CD4-positive, CD25-positive, alpha-beta regulatory T cell (primary cell): ENCODE data around the gene GGN. TPM values are rescaled to one million over a fixed set of nuclear protein-coding genes. Genes with fewer than 3 reads are reported as not detected.

ENCODE experiments used
- ATAC-seq, 2 donors: fragments of 150-1000 bp; cut with Tn5 transposase; one replicate each; pipeline ENCODE4 v1.10.0; 2021; ENCODE audit warnings: low read depth in 2 of 2, moderate number of reproducible peaks in 2 of 2, moderate library complexity in 1 of 2
- DNase-seq, 3 donors: peaks; one replicate each; pipeline versions ENCODE4 v3.0.0 to v3.0.0-alpha.2; 2012 to 2022; ENCODE audit warnings: mixed read lengths in 1 of 3
- H3K27ac ChIP-seq: one replicate; pipeline ENCODE4 v1.7.0; 2013; ENCODE audit warnings: mild to moderate bottlenecking, low read length; ENCODE audit not compliant: insufficient read depth, poor library complexity, severe bottlenecking
- H3K27me3 ChIP-seq: one replicate; pipeline ENCODE4 v1.7.0; 2013; ENCODE audit warnings: low read length; ENCODE audit not compliant: control insufficient read depth, insufficient read depth
- H3K36me3 ChIP-seq: one replicate; pipeline ENCODE4 v1.7.0; 2013; ENCODE audit warnings: mild to moderate bottlenecking, low read length, moderate library complexity; ENCODE audit not compliant: control insufficient read depth, insufficient read depth
- H3K4me1 ChIP-seq: 2 replicates; pipeline ENCODE4 v1.7.0; 2013; ENCODE audit warnings: mild to moderate bottlenecking, low read length; ENCODE audit not compliant: insufficient read depth, control insufficient read depth, poor library complexity, severe bottlenecking
- H3K4me3 ChIP-seq: one replicate; pipeline ENCODE4 v1.7.0; 2013; ENCODE audit warnings: low read depth, mild to moderate bottlenecking, low read length, moderate library complexity
- H3K9me3 ChIP-seq, 2 experiments: 1 replicate in 1 of 2; 2 replicates in 1 of 2; pipeline ENCODE4 v1.7.0; 2013; ENCODE audit warnings: low read length in 2 of 2, mild to moderate bottlenecking in 1 of 2, moderate library complexity in 1 of 2; ENCODE audit not compliant: control insufficient read depth in 2 of 2
- H3K27ac Mint-ChIP-seq, 3 donors: one replicate each; pipeline ENCODE4 v1.8.0; 2020 to 2022; ENCODE audit warnings: mild to moderate bottlenecking in 3 of 3, mixed read lengths in 3 of 3, moderate library complexity in 2 of 3
- H3K27me3 Mint-ChIP-seq: one replicate; pipeline ENCODE4 v1.8.0; 2022; ENCODE audit warnings: mild to moderate bottlenecking, mixed read lengths
- H3K36me3 Mint-ChIP-seq: one replicate; pipeline ENCODE4 v1.8.0; 2020; ENCODE audit warnings: mixed read lengths
- H3K4me1 Mint-ChIP-seq, 4 donors: one replicate each; pipeline ENCODE4 v1.8.0; 2020 to 2022; ENCODE audit warnings: mixed read lengths in 4 of 4, mild to moderate bottlenecking in 1 of 4
- H3K4me3 Mint-ChIP-seq, 4 donors: one replicate each; pipeline ENCODE4 v1.8.0; 2020 to 2022; ENCODE audit warnings: mild to moderate bottlenecking in 4 of 4, mixed read lengths in 4 of 4, moderate library complexity in 3 of 4
- H3K9me3 Mint-ChIP-seq, 7 donors: one replicate each; pipeline ENCODE4 v1.8.0; 2020 to 2022; ENCODE audit warnings: mixed read lengths in 7 of 7, mild to moderate bottlenecking in 3 of 7, moderate library complexity in 2 of 7
- polyA plus RNA-seq, 4 donors: library from polyadenylated mRNA; unstranded; fragments of 300-500 nt; fragmentation: Illumina TruSeq; gene quantifications; one replicate each; pipeline ENCODE4 v1.2.3, GENCODE V29; 2021
- total RNA-seq: library from RNA; stranded (reverse); gene quantifications from one replicate; pipeline ENCODE4 v1.2.3, GENCODE V29; 2022

GGN gene
- total and polyA plus RNA-seq, 5 donors from 2014 or later: 0.91 TPM; not detected in 4

DNA sequence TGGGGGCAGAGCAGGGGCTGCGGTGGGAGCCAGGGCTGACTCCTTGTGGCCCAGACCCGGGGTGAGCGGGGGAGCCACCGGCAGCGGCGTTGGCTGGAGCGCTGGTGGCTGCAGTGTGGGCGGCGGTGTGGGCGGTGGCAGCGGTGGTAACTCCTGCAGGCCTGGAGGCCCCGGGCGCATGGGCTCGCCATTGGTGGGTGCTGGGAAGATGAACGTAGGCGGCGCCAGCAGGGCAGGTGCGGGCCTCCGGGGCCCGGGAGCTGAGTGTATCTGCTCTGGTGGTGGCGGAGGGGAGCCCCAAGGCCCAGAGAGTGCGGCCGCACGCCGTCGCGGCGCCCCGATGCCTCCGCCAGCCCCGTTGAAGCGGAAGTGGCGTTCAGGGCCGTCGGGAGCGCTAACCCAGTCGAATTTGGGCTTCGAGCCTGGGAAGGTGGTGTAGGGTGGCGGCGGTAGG, 2.0 kb downstream of the GGN start:
- Histone ChIP-seq H3K27ac (no peak overlapping the region), H3K36me3 (peaks cover 35% of the 10 kb centered on the region), H3K4me3 (no peak overlapping the region), H3K4me1 (peaks cover 39% of the 10 kb centered on the region), H3K9me3 (no peaks in the 10 kb centered on the region), H3K27me3 (peaks cover 4% of the 10 kb centered on the region)
- H3K36me3 Mint-ChIP-seq: peaks cover 36% of the 10 kb centered on the region
- ATAC-seq (no peak), DNase-seq (no peak)
- peaks cover 0 to 2% (median 0%) of the 10 kb centered on the region in 7 donors for H3K9me3 Mint-ChIP-seq
- H3K4me3 Mint-ChIP-seq: peak overlapping the region in 1 of 4 donors; percentile 43
- peaks cover 30% of the 10 kb centered on the region for H3K27me3 Mint-ChIP-seq
- H3K4me1 Mint-ChIP-seq: peaks cover 0 to 27% (median 7%) of the 10 kb centered on the region in 4 donors
- no peak overlapping the region for H3K27ac Mint-ChIP-seq

DNA sequence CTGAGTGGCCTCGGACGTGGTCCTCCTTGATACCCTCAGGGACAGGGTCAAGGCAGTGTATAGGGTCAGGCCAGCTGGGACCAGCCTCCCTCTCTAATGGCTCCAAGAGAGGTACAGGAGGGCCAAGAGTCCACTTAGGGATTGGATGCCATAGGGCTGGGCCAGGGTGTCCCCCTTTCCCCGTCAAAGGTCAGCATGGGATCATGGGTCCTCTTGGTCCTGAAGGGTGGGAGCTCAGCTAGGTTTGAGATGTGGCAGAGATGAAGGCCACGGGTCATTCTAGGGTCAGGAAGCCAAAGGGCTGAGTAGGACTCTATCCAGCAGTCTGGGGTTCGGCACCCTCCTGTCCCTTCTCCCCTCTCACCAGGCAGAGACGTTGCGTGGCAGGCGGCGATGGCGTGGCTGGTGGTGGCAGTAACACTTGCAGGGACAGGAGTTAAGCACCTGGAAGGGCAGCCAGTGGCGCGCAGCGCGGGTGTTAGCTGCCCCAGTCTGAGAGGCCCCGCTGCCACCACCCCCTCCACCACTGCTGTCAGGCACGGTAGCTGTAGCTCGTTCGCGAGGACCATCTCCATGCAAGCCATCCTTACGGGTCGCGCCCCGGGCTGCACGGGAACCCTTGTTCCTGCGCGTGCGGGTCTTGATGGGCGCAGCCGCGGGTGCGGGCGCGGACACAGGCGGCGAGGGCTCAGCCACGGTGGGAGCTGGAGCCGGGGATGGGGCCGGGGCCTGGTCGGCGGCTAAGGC, 2.6 kb downstream of the GGN start:
- Histone ChIP-seq H3K27ac (no peak overlapping the region), H3K9me3 (no peaks in the 10 kb centered on the region), H3K36me3 (peaks cover 41% of the 10 kb centered on the region), H3K27me3 (peaks cover 4% of the 10 kb centered on the region), H3K4me1 (peaks cover 39% of the 10 kb centered on the region), H3K4me3 (no peak overlapping the region)
- Mint-ChIP-seq H3K4me1 (peaks cover 0 to 27% (median 7%) of the 10 kb centered on the region in 4 donors), H3K27me3 (peaks cover 29% of the 10 kb centered on the region), H3K27ac (no peak overlapping the region), H3K36me3 (peaks cover 39% of the 10 kb centered on the region), H3K4me3 (peak overlapping the region in 1 of 4 donors; percentile 49), H3K9me3 (peaks cover 0 to 2% (median 0%) of the 10 kb centered on the region in 7 donors)
- ATAC-seq (no peak), DNase-seq (no peak)

DNA sequence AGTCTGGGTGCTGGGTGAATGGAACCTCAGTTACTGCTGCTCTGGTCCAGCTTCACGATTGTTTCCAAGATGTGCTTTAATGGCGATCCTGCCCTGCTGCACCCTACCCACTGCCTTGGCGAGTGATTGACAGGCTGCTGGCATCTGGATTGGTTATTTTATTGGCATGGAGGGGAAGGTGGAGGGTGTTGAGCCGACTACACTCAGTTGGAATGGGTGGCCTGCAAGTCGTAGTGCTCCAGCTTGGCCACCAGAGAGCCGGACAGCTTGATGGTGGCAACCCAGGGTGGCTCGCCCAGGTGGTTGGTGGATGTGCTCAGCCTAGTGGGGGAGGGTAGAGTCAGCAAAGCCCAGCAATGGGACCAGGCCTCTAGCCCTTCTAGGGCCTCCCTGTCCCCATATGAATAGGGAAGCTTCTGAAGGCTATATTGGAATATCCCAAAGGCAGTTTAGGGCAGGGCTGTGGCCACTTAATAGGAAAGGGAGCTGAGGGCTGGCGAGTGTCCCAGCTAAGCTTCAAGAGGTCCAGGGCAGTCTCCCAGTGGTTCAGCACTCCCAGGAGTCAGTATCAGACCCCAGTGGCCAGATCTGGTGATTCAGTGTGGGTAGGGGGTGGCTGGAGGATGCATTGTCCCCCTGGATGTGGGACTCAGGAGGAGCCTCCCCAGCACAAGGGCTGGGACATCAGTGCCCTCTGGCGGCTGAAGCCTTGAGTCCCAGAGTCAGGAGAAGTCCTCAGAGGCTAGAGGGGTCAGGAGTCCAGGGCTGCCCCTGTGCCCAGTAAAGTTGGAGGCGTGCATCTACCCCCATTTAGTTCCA, 3.4 kb downstream of the GGN start:
- peaks cover 43% of the 10 kb centered on the region for H3K36me3 Mint-ChIP-seq
- H3K4me3 Mint-ChIP-seq: peak overlapping the region in 2 of 4 donors; percentile 43 to 49
- no peak overlapping the region for H3K27ac Mint-ChIP-seq
- H3K4me1 ChIP-seq: peaks cover 39% of the 10 kb centered on the region
- ATAC-seq (no peak), DNase-seq (no peak)
- H3K4me1 Mint-ChIP-seq: peaks cover 0 to 25% (median 7%) of the 10 kb centered on the region in 4 donors
- H3K4me3 ChIP-seq: no peak overlapping the region
- H3K27me3 Mint-ChIP-seq: peaks cover 24% of the 10 kb centered on the region
- no peak overlapping the region for H3K27ac ChIP-seq
- H3K9me3 ChIP-seq: no peaks in the 10 kb centered on the region
- H3K9me3 Mint-ChIP-seq: peaks cover 0 to 2% (median 0%) of the 10 kb centered on the region in 7 donors
- H3K27me3 ChIP-seq: peaks cover 2% of the 10 kb centered on the region
- peaks cover 46% of the 10 kb centered on the region for H3K36me3 ChIP-seq

DNA sequence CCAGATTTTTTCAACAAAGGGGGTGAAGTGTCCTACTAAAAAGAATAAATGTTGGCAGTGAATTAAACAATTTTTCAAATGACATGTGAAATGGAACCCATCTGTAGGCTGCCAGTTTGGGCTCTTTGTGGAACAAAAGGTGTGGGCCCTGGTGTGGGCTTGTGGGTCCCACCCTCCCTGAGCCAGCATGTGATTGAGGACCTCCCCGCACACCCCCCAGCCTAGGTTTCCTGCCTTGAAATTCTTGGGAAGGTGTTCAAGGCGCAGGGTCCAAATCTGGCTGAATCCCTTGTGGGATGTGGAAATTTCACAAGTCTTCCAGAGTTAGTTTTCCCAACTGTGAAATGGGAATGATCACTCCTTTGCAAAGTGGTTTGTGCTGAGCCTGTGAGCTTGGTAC, 4.1 kb downstream of the GGN start:
- H3K4me3 Mint-ChIP-seq: peak overlapping the region in 1 of 4 donors; percentile 86
- no peak overlapping the region for H3K27ac Mint-ChIP-seq

DNA sequence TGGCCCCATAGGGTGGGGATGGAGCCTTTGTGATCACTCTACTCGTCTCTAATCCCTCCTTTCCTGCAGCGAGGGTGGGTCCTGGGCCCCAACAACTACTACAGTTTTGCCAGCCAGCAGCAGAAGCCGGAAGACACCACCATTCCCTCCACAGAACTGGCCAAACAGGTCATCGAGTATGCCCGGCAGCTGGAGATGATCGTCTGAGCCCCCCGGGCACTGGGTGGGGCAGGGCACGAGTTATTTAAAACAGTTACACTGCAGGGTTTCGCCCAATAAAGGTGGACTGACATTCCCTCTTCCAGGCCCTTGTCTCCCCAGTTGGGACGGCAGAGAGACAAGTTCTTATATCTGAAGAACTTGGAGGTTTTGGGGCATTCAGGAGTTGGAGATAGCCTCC, 4.7 kb downstream of the GGN start:
- no peak overlapping the region for H3K4me3 ChIP-seq
- peaks cover 0 to 2% (median 0%) of the 10 kb centered on the region in 7 donors for H3K9me3 Mint-ChIP-seq
- peaks cover 19% of the 10 kb centered on the region for H3K27me3 Mint-ChIP-seq
- DNase-seq: no peak
- H3K4me3 Mint-ChIP-seq: peak overlapping the region in 1 of 4 donors; percentile 86
- no peak for ATAC-seq
- peaks cover 2% of the 10 kb centered on the region for H3K27me3 ChIP-seq
- peaks cover 52% of the 10 kb centered on the region for H3K36me3 ChIP-seq
- no peaks in the 10 kb centered on the region for H3K9me3 ChIP-seq
- peaks cover 49% of the 10 kb centered on the region for H3K36me3 Mint-ChIP-seq
- H3K27ac Mint-ChIP-seq: peak overlapping the region in 1 of 3 donors; percentile 84
- H3K4me1 Mint-ChIP-seq: peaks cover 0 to 22% (median 6%) of the 10 kb centered on the region in 4 donors
- H3K4me1 ChIP-seq: peaks cover 27% of the 10 kb centered on the region
- H3K27ac ChIP-seq: no peak overlapping the region

More for the DNA sequence above, 4.1 kb downstream of the GGN start:
- no peak overlapping the region for H3K27ac ChIP-seq
- H3K27me3 ChIP-seq: peaks cover 2% of the 10 kb centered on the region
- no peaks in the 10 kb centered on the region for H3K9me3 ChIP-seq
- Mint-ChIP-seq H3K27me3 (peaks cover 21% of the 10 kb centered on the region), H3K36me3 (peaks cover 49% of the 10 kb centered on the region), H3K9me3 (peaks cover 0 to 2% (median 0%) of the 10 kb centered on the region in 7 donors), H3K4me1 (peaks cover 0 to 24% (median 7%) of the 10 kb centered on the region in 4 donors)
- H3K36me3 ChIP-seq: peaks cover 52% of the 10 kb centered on the region
- H3K4me3 ChIP-seq: no peak overlapping the region
- peaks cover 32% of the 10 kb centered on the region for H3K4me1 ChIP-seq
- ATAC-seq: no peak
- DNase-seq: no peak

DNA sequence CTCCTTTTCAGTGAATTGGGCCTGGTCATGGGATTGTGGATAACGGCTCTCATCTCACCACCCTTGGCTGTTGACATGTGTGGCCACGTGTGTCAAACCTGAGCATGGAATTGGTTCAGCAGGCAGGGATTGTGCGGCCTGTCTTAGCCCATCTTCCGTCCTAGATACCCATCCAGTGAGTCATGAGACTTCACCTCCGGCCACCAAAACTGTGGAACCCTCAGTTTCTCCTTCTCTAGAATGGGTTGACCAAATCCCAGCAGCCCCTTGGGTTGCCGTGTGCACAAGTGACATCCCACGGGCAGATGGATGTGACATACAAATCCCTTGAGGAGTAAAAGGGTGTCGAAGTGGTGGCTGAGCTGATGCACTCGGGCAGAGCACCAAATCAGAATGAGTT, 6.7 kb downstream of the GGN start:
- peaks cover 17% of the 10 kb centered on the region for H3K4me1 ChIP-seq
- H3K27me3 ChIP-seq: no peaks in the 10 kb centered on the region
- ATAC-seq: no peak
- peaks cover 65% of the 10 kb centered on the region for H3K36me3 ChIP-seq
- DNase-seq: no peak
- no peak overlapping the region for H3K27ac ChIP-seq
- H3K27ac Mint-ChIP-seq: no peak overlapping the region
- H3K4me1 Mint-ChIP-seq: peaks cover 0 to 19% (median 4%) of the 10 kb centered on the region in 4 donors
- peaks cover 7% of the 10 kb centered on the region for H3K27me3 Mint-ChIP-seq
- peaks cover 0 to 1% (median 0%) of the 10 kb centered on the region in 7 donors for H3K9me3 Mint-ChIP-seq
- no peaks in the 10 kb centered on the region for H3K9me3 ChIP-seq
- H3K4me3 Mint-ChIP-seq: peak overlapping the region in 1 of 4 donors; percentile 2
- peaks cover 48% of the 10 kb centered on the region for H3K36me3 Mint-ChIP-seq
- H3K4me3 ChIP-seq: no peak overlapping the region

DNA sequence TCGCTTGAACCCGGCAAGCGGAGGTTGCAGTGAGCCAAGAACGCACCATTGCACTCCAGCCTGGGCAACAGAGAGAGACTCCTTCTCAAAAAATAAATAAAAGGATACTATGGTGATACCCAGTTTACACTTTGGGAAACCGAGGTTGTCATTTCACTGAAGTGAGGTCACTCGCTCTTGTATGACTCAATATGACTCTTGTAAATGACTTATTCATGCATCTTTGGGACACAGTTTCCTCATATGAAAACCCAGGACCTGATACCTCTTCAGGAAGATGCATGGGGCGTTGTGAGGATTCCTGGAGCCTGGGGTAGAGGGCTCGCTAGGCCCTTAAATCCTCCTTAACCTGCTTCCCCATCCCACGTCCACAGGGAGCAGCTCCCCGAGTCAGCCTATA, 9.0 kb downstream of the GGN start:
- Histone ChIP-seq H3K4me1 (peaks cover 26% of the 10 kb centered on the region), H3K4me3 (no peak overlapping the region), H3K27me3 (no peaks in the 10 kb centered on the region), H3K9me3 (no peaks in the 10 kb centered on the region), H3K27ac (no peak overlapping the region), H3K36me3 (peaks cover 59% of the 10 kb centered on the region)
- ATAC-seq (no peak), DNase-seq (no peak)
- Mint-ChIP-seq H3K27me3 (peaks cover 16% of the 10 kb centered on the region), H3K27ac (no peak overlapping the region), H3K36me3 (peaks cover 49% of the 10 kb centered on the region), H3K9me3 (peaks cover 0 to 1% (median 0%) of the 10 kb centered on the region in 7 donors), H3K4me3 (peak overlapping the region in 1 of 4 donors; percentile 10), H3K4me1 (peaks cover 5 to 37% (median 16%) of the 10 kb centered on the region in 4 donors)
